PC-9 (cell line): Measurements from ENCODE around the gene JMJD1C.

Experiments
- EZH2 ChIP-seq: fragments of 200-600 bp; sonication (generic); IDR thresholded peaks from 2 replicates; pipeline ENCODE4 v1.8.0; 2017; ENCODE audit warnings: antibody characterized with exemption, low read depth
- TF ChIP-seq, protein P1 (sequence below): fragments of 200-600 bp; sonication (generic); conservative IDR thresholded peaks from 2 replicates; pipeline ENCODE4 v1.6.1; 2017; ENCODE audit warnings: mixed run types, antibody characterized with exemption, mild to moderate bottlenecking, moderate library complexity

DNA sequence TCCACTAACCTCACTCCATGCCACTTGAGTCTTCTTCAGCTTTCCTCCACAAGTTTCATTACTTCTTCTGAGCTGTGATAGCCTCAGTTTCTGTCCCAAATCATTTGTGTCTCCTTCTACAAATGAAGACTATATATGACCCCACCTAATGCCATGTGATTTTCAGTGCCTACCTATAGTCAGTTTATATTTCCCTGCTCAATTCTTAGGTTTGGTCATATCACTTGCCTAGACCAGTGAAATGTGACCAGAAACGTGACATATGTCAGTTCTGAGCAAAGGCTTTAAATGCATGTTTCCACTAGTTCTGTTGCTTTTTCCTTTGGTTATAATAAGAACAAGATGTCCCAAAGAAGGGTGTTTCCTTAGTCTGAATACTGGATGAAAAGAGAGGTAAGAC is 30.8 kb upstream of the JMJD1C start:
- TF ChIP-seq, protein P1, sequence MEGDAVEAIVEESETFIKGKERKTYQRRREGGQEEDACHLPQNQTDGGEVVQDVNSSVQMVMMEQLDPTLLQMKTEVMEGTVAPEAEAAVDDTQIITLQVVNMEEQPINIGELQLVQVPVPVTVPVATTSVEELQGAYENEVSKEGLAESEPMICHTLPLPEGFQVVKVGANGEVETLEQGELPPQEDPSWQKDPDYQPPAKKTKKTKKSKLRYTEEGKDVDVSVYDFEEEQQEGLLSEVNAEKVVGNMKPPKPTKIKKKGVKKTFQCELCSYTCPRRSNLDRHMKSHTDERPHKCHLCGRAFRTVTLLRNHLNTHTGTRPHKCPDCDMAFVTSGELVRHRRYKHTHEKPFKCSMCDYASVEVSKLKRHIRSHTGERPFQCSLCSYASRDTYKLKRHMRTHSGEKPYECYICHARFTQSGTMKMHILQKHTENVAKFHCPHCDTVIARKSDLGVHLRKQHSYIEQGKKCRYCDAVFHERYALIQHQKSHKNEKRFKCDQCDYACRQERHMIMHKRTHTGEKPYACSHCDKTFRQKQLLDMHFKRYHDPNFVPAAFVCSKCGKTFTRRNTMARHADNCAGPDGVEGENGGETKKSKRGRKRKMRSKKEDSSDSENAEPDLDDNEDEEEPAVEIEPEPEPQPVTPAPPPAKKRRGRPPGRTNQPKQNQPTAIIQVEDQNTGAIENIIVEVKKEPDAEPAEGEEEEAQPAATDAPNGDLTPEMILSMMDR = no peak
- TF ChIP-seq EZH2 = no peak
